Hematopoietic multipotent progenitor cell (in vitro differentiated cells): ENCODE results near the gene PHF20. TPM values are rescaled to one million over a fixed set of nuclear protein-coding genes. Genes with fewer than 3 reads are reported as not detected.
A peak's percentile ranks its signal among the peaks of the same experiment; 100 is the strongest.
"Not testable (repeated sequence)": the region's sequence is repeated elsewhere in the genome, so short reads cannot be mapped to it uniquely, and the experiment has no call there.

ENCODE experiments used
- DNase-seq, 3 donors: peaks; one replicate each; pipeline ENCODE4 v3.0.0-alpha.2; 2011 to 2015; ENCODE audit warnings: low read depth in 2 of 3, low spot score in 2 of 3
- total RNA-seq: library from RNA; depleted of rRNA; stranded (reverse); fragments of >200 nt; gene quantifications from one replicate; pipeline ENCODE4 v1.2.3, GENCODE V29; 2012

Gene PHF20
- total RNA-seq, 1 donor, result 42.3 TPM

- DNase-seq, result peak in 2 of 3 donors; percentile 58 to 63
Observed at GRCh38 chr20:35773154-35773751, 1.4 kb downstream of the PHF20 start.

DNA sequence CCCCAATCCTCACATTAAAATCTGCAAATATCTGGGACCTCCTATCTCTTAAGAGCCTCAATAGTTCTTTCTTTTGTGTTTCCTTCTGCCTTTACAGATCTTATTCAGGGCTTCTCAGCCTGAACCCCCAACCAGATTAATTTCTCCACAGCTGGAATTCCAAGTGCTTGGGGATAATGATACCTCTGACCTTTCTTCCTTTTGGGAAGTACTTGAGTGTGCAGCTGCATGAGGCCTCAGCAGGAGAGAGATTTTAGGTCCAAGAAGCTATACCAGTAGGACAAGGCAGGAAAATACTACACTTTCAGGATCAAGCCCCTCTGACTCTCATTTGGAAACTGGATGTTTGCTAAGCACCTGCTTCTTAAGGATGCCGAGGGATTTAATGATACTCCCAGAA lies 2.6 kb downstream of the PHF20 start:
- no peak for DNase-seq

- DNase-seq, result peak in 1 of 3 donors; percentile 12
Observed at GRCh38 chr20:35776513-35777101, 4.8 kb downstream of the PHF20 start.

DNA sequence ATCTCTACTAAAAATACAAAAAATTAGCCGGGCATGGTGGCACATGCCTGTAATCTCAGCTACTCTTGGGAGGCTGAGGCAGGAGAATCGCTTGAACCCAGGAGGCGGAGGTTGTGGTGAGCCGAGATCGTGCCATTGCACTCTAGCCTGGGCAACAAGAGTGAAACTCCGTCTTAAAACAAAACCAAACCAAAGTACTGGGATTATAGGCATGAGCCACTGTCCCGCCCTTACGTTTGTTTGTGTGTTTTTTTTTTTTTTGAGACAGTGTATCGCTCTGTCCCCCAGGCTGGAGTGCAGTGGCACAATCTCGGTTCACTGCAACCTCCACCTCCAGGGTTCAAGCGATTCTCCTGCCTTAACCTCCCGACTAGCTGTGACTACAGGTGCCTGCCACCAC lies 12.0 kb downstream of the PHF20 start:
- DNase-seq, result not testable (repeated sequence)

- not testable (repeated sequence) for DNase-seq
Observed at GRCh38 chr20:35785541-35785940, 13.7 kb downstream of the PHF20 start.

DNA sequence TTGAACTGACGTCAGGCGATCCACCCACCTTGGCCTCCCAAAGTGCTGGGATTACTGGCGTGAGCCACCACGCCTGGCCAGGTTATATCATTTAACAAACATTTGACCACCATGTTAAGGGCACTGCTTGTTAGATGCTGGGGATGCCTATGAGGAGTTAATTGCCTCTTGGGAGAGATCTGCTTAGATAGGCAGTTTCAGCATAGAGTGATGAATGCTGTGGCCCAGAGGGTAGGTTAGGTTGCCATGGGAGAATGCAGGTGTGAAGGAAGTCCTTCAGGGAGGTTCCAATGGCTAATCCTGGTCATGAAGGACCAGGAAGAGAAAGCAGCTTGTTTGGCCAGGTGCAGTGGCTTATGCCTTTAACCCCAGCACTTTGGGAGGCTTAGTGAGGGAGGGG lies 17.0 kb downstream of the PHF20 start:
- DNase-seq, result no peak

GRCh38 chr20:35791097-35791496 lies 19.3 kb downstream of the PHF20 start:
- no peak for DNase-seq

GRCh38 chr20:35791821-35792220 lies 20.0 kb downstream of the PHF20 start:
- no peak for DNase-seq

DNA sequence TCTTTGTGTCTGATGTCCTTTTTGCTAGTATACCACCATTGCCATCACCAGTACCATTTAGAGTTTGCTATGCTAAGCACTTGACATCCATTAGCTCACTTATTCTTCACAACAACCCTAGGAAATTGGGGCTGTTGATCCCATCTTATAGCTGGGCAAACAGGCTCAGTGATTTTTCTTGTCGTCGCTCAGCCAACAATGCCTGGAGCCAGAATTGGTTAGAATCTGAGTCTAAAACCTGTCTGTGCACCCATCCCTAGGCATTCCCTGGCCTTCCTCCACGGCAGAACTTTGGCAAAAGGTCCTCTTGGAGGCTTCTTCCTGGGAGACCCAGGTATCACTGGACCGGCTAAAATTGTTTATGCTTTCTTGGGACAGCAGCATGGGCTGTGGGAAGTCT lies 20.9 kb downstream of the PHF20 start:
- no peak for DNase-seq

DNA sequence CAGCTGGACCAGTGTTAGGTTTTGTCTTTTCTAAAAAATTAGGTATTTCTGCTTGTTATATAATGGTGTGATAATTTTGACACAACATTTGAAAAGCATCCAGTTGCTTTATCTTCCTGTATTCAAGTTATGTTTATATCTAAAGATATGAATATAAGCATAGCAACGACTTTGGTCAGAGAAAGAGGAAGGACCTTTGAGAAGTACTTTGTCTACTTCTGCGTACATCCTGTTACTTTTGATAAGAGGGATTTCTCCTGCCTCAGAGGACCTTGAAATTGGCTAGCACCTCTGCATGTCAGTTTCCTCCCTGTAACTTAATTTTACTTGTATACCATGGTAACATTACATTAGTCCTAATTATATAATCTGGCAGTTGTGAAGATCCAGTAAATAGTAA lies 24.8 kb downstream of the PHF20 start:
- peak in 2 of 3 donors; percentile 64 to 83 for DNase-seq

DNA sequence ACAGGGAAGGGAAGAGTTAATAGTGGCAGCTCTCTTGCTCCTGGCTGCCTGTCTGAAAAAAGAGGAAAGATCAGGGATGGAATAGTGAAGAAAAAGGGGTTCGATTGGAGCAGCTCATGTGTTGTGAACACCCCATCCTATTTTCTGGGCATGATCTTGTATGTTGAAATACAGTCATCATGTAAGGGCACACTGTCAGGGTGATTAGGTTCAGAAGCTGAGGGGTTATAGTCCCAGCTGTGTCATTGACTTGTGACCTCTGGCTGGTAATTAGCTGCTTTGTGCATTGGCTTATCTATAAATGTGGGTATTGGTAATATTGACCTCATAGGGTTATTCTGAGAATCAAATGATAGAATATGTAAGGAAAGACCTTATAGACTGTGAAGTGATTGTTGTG lies 30.1 kb downstream of the PHF20 start:
- no peak for DNase-seq

DNA sequence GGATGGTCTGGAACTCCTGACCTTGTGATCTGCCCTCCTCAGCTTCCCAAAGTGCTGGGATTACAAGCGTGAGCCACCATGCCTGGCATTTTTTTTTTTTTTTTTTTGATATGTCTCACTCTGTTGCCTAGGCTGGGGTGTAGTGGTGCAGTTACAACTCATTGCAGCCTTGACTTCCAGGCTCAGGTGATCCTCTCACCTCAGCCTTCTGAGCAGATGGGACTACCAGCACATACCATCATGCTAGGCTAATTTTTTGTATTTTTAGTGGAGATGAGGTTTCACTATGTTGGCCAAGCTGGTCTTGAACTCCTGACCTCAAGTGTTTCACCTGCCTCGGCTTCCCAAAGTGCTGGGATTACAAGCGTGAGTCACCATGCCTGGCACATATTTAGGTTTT lies 34.3 kb downstream of the PHF20 start:
- DNase-seq, result no peak

GRCh38 chr20:35807877-35808276 lies 36.1 kb downstream of the PHF20 start:
- no peak for DNase-seq

- DNase-seq, result no peak
Observed at GRCh38 chr20:35820715-35821114, 48.9 kb downstream of the PHF20 start.

DNA sequence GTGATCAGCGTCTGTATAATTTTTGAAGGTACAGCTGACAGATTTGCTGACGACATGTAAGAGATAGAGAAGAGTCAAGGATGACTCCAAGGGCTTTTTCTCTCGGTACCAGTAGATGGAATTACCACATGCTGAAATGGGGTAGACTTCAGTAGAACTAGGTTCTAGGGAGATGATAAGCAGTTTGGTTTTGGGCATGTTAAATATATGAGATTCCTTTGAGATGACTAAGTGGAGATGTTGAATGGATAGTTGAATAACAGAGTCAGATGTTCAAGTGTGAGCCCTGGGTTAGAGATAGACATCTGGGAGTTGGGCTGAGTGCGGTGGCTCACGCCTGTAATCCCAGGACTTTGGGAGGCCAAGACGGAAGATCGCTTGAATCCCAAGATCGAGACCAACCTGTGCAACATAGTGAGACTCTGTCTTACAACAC lies 50.0 kb downstream of the PHF20 start:
- no peak for DNase-seq

GRCh38 chr20:35823147-35823546 lies 51.3 kb downstream of the PHF20 start:
- no peak for DNase-seq

DNA sequence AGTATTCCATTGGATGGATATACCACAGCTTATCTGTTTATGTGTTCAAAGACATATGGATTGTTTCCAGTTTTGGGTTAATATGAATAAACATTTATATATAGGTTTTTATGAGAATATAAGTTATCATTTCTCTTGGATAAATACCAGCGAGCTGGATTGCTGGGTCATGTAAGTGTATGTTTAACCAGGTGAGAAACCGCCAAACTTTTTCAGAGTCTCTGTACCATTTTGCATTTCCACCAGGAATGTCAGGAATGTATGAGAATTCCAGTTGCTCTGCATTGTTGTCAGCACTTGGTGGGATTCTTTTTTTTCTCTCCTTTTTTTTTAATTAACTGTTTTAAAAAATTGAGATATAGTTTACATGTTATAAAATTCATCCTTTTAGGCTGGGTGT lies 52.1 kb downstream of the PHF20 start:
- no peak for DNase-seq

- no peak for DNase-seq
Observed at GRCh38 chr20:35826397-35826998, 54.7 kb downstream of the PHF20 start.

GRCh38 chr20:35828434-35828833 lies 56.6 kb downstream of the PHF20 start:
- DNase-seq, result no peak

- DNase-seq, result no peak
Observed at GRCh38 chr20:35828916-35829315, 57.1 kb downstream of the PHF20 start.

- DNase-seq, result no peak
Observed at GRCh38 chr20:35830264-35830663, 58.4 kb downstream of the PHF20 start.

GRCh38 chr20:35831029-35831428 lies 59.2 kb downstream of the PHF20 start:
- no peak for DNase-seq
